ENCODE data around the gene FBXW12. TPM values are rescaled to one million over a fixed set of nuclear protein-coding genes. Genes with fewer than 3 reads are reported as not detected.
A peak's percentile ranks its signal among the peaks of the same experiment; 100 is the strongest.
"Not testable (repeated sequence)": the region's sequence is repeated elsewhere in the genome, so short reads cannot be mapped to it uniquely, and the experiment has no call there.

The FBXW12 gene
- total RNA-seq, 1 donor from 2014 or later: 0.82 TPM

GRCh38 chr3:48398701-48399386 lies 26.8 kb downstream of the FBXW12 start:
- Mint-ChIP-seq H3K9me3 (no peaks in the 10 kb centered on the region), H3K36me3 (peaks cover 13% of the 10 kb centered on the region), H3K4me1 (no peaks in the 10 kb centered on the region), H3K4me3 (no peak overlapping the region), H3K27me3 (ENCODE audit: insufficient read depth, low read depth) (peaks cover 6% of the 10 kb centered on the region), H3K27ac (no peak overlapping the region)
- Histone ChIP-seq H3K4me1 (no peaks in the 10 kb centered on the region), H3K27me3 (no peaks in the 10 kb centered on the region), H3K4me3 (no peak overlapping the region), H3K9ac (no peak overlapping the region), H3F3A (ENCODE audit: low read depth) (peaks cover 25% of the 10 kb centered on the region), H3K27ac (no peak overlapping the region), H2AFZ (replicated peaks) (no peak overlapping the region), H3K9me3 (ENCODE audit: low read depth) (no peaks in the 10 kb centered on the region), H3K79me2 (ENCODE audit: low read depth) (no peaks in the 10 kb centered on the region), H4K20me1 (ENCODE audit: low read depth) (peaks cover 4% of the 10 kb centered on the region), H3K36me3 (no peaks in the 10 kb centered on the region), H3K4me2 (no peak overlapping the region)
- TF ChIP-seq EZH2phosphoT487 (IDR thresholded peaks at IDR 0.05) (no peak), CTCF (IDR thresholded peaks at IDR 0.05) (no peak), EZH2 (IDR thresholded peaks at IDR 0.05) (no peak)
- no peak for DNase-seq (ENCODE audit: low spot score)

- Histone ChIP-seq H3K9ac (no peak overlapping the region), H3K27ac (no peak overlapping the region), H3K27me3 (no peaks in the 10 kb centered on the region), H3K4me2 (no peak overlapping the region), H3K79me2 (ENCODE audit: low read depth) (no peaks in the 10 kb centered on the region), H3K9me3 (ENCODE audit: low read depth) (no peaks in the 10 kb centered on the region), H3F3A (ENCODE audit: low read depth) (peaks cover 25% of the 10 kb centered on the region), H4K20me1 (ENCODE audit: low read depth) (peaks cover 4% of the 10 kb centered on the region), H3K4me3 (no peak overlapping the region), H3K4me1 (no peaks in the 10 kb centered on the region), H2AFZ (replicated peaks) (no peak overlapping the region), H3K36me3 (no peaks in the 10 kb centered on the region)
- Mint-ChIP-seq H3K4me1 (no peaks in the 10 kb centered on the region), H3K27ac (no peak overlapping the region), H3K36me3 (peaks cover 16% of the 10 kb centered on the region), H3K4me3 (no peak overlapping the region), H3K27me3 (ENCODE audit: insufficient read depth, low read depth) (peaks cover 6% of the 10 kb centered on the region), H3K9me3 (no peaks in the 10 kb centered on the region)
- DNase-seq (ENCODE audit: low spot score): no peak
- TF ChIP-seq CTCF (IDR thresholded peaks at IDR 0.05) (no peak), EZH2 (IDR thresholded peaks at IDR 0.05) (no peak)
Measured at GRCh38 chr3:48399387-48400172, 27.6 kb downstream of the FBXW12 start.

- H3K79me2 ChIP-seq (ENCODE audit: low read depth): no peaks in the 10 kb centered on the region
- peaks cover 25% of the 10 kb centered on the region for H3F3A ChIP-seq (ENCODE audit: low read depth)
- H3K27me3 ChIP-seq: no peaks in the 10 kb centered on the region
- H3K27ac Mint-ChIP-seq: no peak overlapping the region
- no peaks in the 10 kb centered on the region for H3K4me1 ChIP-seq
- H3K27me3 Mint-ChIP-seq (ENCODE audit: insufficient read depth, low read depth): peaks cover 6% of the 10 kb centered on the region
- H3K27ac ChIP-seq: no peak overlapping the region
- DNase-seq (ENCODE audit: low spot score): peak; percentile 70
- no peaks in the 10 kb centered on the region for H3K4me1 Mint-ChIP-seq
- H3K9ac ChIP-seq: no peak overlapping the region
- H3K36me3 ChIP-seq: no peaks in the 10 kb centered on the region
- peaks cover 4% of the 10 kb centered on the region for H4K20me1 ChIP-seq (ENCODE audit: low read depth)
- peaks cover 18% of the 10 kb centered on the region for H3K36me3 Mint-ChIP-seq
- no peaks in the 10 kb centered on the region for H3K9me3 Mint-ChIP-seq
- peak overlapping the region; percentile 48 for H3K4me3 Mint-ChIP-seq
- H2AFZ ChIP-seq (replicated peaks): no peak overlapping the region
- no peak overlapping the region for H3K4me2 ChIP-seq
- H3K9me3 ChIP-seq (ENCODE audit: low read depth): no peaks in the 10 kb centered on the region
- H3K4me3 ChIP-seq: no peak overlapping the region
- TF ChIP-seq CTCF (IDR thresholded peaks at IDR 0.05): peak; percentile 71
- no peak for TF ChIP-seq EZH2phosphoT487 (IDR thresholded peaks at IDR 0.05)
Measured at GRCh38 chr3:48400824-48401433, 28.9 kb downstream of the FBXW12 start.

- H3K79me2 ChIP-seq (ENCODE audit: low read depth); H3K27ac ChIP-seq; H3K9me3 ChIP-seq (ENCODE audit: low read depth); H3K4me2 ChIP-seq; H3K4me1 Mint-ChIP-seq; H4K20me1 ChIP-seq (ENCODE audit: low read depth); H3K27me3 Mint-ChIP-seq (ENCODE audit: insufficient read depth, low read depth); H3K4me3 Mint-ChIP-seq; H2AFZ ChIP-seq (replicated peaks); H3K4me1 ChIP-seq; DNase-seq (ENCODE audit: low spot score); H3K27ac Mint-ChIP-seq; H3K27me3 ChIP-seq; H3K9me3 Mint-ChIP-seq; H3K9ac ChIP-seq; H3K36me3 ChIP-seq; H3K4me3 ChIP-seq: not testable (repeated sequence)
- peaks cover 25% of the 10 kb centered on the region for H3F3A ChIP-seq (ENCODE audit: low read depth)
- peaks cover 22% of the 10 kb centered on the region for H3K36me3 Mint-ChIP-seq
Measured at GRCh38 chr3:48401434-48401901, 29.4 kb downstream of the FBXW12 start.

Measured in neural progenitor cell (in vitro differentiated cells).